WERI-Rb-1 (cell line): Measurements from ENCODE around the gene CD99.
"Not testable (repeated sequence)": the region's sequence is repeated elsewhere in the genome, so short reads cannot be mapped to it uniquely, and the experiment has no call there.

Experiments
- DNase-seq: peaks from one replicate; pipeline ENCODE4 v3.0.0-alpha.2; 2020
- H3K27ac ChIP-seq: fragments of 250-450 bp; sonication (Bioruptor Pico); 2 replicates; pipeline ENCODE4 v1.5.1; 2020; ENCODE audit warnings: mild to moderate bottlenecking, moderate library complexity
- H3K27me3 ChIP-seq: fragments of 250-450 bp; sonication (Bioruptor Pico); 2 replicates; pipeline ENCODE4 v1.5.1; 2021; ENCODE audit warnings: mild to moderate bottlenecking, low read depth, moderate library complexity; ENCODE audit not compliant: insufficient read depth, severe bottlenecking
- H3K36me3 ChIP-seq: fragments of 250-450 bp; sonication (Bioruptor Pico); 2 replicates; pipeline ENCODE4 v1.5.1; 2020; ENCODE audit warnings: mild to moderate bottlenecking, moderate library complexity
- H3K4me3 ChIP-seq: 2 replicates; pipeline ENCODE4 v1.5.1; 2011; ENCODE audit warnings: low read depth, mild to moderate bottlenecking, control low read depth, low read length
- H3K9me3 ChIP-seq: fragments of 250-450 bp; sonication (Bioruptor Pico); 2 replicates; pipeline ENCODE4 v1.5.1; 2021; ENCODE audit warnings: mild to moderate bottlenecking, moderate library complexity; ENCODE audit not compliant: severe bottlenecking
- TF ChIP-seq, protein P1 (sequence below): IDR thresholded peaks from 2 replicates; pipeline ENCODE4 v1.5.1; 2011; ENCODE audit warnings: low read depth, mild to moderate bottlenecking, control low read depth, inconsistent platforms, low read length

CD99 gene

DNA sequence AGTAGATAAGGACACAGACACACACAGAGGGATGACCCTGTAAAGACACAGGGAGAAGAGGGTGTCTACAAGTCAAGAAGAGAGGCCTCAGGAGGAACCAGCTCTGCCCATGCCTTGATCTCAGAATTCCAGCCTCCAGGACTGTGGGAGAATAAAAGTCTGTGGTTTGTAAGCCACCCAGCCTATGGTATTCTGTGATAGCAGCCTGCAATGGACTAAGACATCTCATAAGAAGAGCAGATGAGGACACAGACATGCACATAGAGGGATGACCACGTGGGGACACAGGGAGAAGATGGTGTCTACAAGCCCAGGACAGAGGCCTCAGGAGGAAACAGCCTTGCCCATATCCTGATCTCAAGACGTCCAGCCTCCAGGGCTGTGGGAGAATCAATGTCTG lies 70.2 kb downstream of the CD99 start:
- DNase-seq = no peak
- H3K27me3 ChIP-seq = no peaks in the 10 kb centered on the region
- no peak overlapping the region for H3K4me3 ChIP-seq
- TF ChIP-seq, protein P1, sequence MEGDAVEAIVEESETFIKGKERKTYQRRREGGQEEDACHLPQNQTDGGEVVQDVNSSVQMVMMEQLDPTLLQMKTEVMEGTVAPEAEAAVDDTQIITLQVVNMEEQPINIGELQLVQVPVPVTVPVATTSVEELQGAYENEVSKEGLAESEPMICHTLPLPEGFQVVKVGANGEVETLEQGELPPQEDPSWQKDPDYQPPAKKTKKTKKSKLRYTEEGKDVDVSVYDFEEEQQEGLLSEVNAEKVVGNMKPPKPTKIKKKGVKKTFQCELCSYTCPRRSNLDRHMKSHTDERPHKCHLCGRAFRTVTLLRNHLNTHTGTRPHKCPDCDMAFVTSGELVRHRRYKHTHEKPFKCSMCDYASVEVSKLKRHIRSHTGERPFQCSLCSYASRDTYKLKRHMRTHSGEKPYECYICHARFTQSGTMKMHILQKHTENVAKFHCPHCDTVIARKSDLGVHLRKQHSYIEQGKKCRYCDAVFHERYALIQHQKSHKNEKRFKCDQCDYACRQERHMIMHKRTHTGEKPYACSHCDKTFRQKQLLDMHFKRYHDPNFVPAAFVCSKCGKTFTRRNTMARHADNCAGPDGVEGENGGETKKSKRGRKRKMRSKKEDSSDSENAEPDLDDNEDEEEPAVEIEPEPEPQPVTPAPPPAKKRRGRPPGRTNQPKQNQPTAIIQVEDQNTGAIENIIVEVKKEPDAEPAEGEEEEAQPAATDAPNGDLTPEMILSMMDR = no peak
- no peak overlapping the region for H3K27ac ChIP-seq
- no peaks in the 10 kb centered on the region for H3K9me3 ChIP-seq
- H3K36me3 ChIP-seq = no peaks in the 10 kb centered on the region

DNA sequence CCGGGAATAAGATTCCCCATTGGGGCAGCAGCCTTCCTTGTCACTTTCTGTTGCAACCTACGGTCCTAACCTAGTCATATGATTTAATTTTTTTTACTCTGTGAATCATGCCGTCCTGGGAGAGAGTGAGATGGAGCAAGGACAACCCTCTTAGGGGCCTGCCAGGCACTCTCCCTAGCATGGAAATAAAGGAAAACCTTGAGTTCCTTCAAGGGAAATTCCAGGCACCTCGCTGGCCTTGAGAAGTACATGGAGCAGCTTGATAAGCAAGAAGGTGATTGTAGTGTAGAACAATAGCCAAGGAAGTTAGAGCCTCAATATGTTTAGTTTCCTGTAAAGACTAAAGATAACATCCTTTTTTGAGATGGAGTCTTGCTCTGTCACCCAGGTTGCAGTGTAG lies 71.6 kb downstream of the CD99 start:
- not testable (repeated sequence) for DNase-seq, H3K27ac ChIP-seq, H3K9me3 ChIP-seq, H3K27me3 ChIP-seq, H3K36me3 ChIP-seq, H3K4me3 ChIP-seq

DNA sequence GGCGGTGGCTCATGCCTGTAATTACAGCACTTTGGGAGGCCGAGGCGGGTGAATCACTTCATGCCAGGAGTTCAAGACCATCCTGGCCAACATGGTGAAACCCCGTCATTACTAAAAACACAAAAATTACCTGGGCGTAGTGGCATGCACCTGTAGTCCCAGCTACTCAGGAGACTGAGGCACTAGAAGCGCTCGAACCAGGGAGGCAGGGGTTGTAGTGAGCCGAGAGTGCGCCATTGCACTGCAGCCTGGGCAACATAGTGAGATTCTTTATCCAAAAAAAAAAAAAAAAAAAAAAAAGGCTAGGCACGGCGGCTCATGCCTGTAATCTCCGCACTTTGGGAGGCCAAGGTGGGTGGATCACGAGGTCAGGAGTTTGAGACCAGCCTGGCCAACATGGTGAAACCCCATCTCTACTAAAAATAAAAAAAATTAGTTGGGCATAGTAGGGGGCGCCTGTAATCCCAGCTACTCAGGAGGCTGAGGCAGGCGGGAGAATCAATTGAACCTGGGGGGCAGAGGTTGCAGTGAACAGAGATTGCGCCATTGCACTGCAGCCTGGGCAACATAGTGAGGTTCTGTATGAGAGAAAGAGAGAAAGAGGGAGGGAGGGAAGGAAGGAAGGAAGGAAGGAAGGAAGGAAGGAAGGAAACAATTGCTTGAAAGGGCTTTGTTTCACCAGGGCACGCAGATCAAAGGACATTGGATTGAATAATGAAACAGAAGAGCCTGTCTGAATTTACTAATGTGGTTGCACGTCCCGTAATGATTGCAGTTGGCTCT lies 73.9 kb downstream of the CD99 start:
- not testable (repeated sequence) for DNase-seq, H3K27ac ChIP-seq, H3K4me3 ChIP-seq, H3K27me3 ChIP-seq, H3K36me3 ChIP-seq, H3K9me3 ChIP-seq

DNA sequence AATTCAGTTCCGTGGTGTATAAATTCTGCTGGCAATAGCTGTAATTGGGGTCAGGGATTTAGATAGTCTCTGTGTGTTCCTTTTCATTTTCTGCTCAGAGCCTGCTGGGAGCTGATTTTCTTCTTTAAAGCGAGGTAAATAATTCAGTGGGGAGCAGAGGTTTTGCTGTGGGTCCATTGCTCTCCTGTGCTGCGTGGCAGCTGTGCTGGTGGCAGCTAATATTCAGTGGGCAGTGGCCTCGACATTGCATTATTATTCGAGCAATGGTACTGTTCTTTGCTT lies 74.4 kb downstream of the CD99 start:
- H3K4me3 ChIP-seq = no peak overlapping the region
- H3K9me3 ChIP-seq = no peaks in the 10 kb centered on the region
- H3K27ac ChIP-seq = no peak overlapping the region
- TF ChIP-seq, protein P1 = no peak
- no peak for DNase-seq
- no peaks in the 10 kb centered on the region for H3K36me3 ChIP-seq
- no peaks in the 10 kb centered on the region for H3K27me3 ChIP-seq

DNA sequence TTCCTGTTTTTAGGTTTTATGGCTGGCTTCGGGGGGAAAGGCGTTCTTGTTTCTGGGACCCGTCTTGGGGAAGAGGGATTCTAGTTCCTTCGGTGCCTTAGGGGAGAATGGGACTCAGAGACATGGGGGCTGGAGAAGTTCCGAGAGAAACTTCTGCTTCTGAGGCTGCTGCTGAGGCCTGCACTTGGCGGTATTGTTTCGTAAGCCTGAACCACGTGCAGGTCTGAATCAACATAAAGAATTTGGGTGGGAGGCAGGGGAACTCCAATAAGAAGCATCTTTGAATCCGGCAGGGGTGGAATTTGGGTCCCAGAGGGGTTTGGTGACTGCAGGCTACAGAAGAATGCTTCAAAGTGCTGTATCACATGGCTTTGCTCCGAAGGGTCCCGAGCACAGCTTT lies 75.8 kb downstream of the CD99 start:
- no peaks in the 10 kb centered on the region for H3K36me3 ChIP-seq
- no peaks in the 10 kb centered on the region for H3K27me3 ChIP-seq
- H3K4me3 ChIP-seq = no peak overlapping the region
- DNase-seq = no peak
- TF ChIP-seq, protein P1 = no peak
- no peak overlapping the region for H3K27ac ChIP-seq
- H3K9me3 ChIP-seq = no peaks in the 10 kb centered on the region

DNA sequence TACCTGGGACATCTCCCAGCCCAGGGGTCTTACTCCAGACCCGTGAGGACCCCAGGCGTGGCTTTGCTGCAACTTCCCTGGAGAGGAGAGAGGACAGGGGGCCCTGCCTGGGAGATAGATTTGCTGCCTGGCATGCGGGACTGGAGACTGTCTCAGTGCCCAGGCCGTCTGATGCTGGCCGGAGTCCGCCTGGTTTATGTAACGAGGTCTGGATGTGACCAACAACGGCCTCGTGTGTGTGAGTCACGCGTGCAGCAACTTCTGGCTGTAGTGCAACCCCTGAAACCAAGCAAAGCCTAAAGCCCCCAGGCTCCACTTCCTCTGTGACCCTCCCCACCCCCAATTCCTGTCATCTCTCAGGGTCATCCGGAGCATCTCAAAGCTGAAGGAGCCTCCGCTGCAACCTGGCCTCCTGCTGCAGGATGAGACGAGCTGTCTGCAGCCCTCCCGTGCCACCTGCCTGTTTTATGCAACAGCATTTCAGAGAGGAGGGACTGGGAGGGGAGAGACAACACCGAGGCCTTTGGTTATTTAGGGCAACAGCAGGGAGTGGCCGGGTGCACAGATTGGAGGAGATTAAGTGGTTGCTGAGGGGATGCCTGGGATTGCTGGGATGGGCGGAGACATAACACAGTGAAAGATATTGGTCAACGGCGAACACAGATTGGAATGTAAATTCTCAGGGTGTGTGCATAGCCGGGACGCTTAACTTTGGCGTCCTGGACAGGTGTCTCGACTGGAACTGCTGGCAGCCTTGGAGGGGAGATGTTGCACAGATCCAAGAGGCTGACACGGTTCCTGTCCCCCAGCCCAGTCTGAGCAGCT lies 76.7 kb downstream of the CD99 start:
- DNase-seq = peak; percentile 82
- no peaks in the 10 kb centered on the region for H3K9me3 ChIP-seq
- H3K36me3 ChIP-seq = no peaks in the 10 kb centered on the region
- TF ChIP-seq, protein P1 = no peak
- H3K27ac ChIP-seq = peak overlapping the region; percentile 37
- H3K4me3 ChIP-seq = peak overlapping the region; percentile 1; the same call in 1 of the 2 replicates
- no peaks in the 10 kb centered on the region for H3K27me3 ChIP-seq
